Fibroblast of skin of right biceps (primary cell): Measurements from ENCODE around the gene VSX2.

Experiments
- DNase-seq: peaks from one replicate; pipeline ENCODE4 v3.0.0-alpha.2; 2013

VSX2 gene

DNA sequence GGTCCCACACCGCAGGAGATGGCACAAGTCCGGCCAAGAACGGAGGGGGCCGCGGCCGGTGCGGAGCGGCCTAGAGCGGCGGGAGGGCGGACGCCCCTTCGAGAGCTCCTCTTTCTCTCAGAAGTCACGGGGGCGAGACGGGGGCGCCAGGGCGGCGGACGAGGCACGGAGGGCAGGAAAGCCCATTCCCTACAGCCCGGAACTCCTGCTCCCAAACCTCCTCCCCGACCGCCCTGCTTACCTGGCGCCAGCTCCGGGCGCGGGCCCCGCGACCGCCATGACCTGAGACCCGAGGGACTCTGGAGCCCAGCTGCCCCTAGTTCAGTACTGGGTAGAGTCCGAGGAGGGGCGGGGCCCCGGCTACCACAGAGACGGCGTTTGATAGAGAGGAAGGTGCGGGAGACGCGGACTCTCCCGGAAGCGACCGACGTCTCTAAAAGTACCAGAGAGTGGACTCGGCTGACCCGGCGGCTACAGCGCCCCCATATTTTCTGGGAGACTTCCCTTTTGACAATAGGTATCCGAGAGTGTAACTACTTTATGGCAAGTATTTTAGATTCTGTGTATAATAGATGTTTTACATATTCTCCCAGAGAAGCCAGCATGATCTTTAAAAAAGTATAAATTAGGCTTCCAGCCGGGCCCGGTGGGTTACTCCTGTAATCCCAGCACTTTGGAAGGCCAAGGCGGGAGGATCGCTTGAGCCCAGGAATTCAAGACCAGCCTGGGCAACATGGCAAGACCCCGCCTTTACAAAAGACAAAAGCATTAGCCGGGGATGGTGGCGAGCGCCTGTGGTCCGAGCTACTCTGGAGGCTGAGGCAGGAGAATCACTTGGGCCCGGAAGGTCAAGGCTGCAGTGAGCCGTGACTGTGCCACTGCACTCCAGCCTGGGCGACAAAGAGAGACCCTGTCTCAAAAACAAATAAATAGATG is 63.7 kb downstream of the VSX2 start, which contains the start of gene ABCD4:
TSS of gene ABCD4 (minus strand) at position 301 of the 936 bp plus-strand sequence. CDS start at position 279, 22 bp downstream.
- peak; percentile 92 for DNase-seq

DNA sequence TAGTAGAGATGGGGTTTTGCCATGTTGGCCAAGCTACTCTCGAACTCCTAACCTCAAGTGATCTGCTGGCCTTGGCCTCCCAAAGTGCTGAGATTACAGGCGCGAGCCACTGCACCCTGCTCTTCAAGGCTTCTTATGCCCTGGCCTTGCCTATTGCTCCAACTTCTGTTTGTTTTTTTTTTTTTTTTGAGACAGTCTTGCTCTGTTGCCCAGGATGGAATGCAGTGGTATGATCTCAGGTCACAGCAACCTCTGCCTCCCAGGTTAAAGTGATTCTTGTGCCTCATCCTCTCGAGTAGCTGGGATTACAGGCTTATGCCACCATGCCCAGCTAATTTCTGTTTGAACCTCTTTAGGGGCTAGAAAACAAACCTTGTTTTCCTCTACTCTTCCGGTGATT is 69.4 kb downstream of the VSX2 start:
- no peak for DNase-seq

DNA sequence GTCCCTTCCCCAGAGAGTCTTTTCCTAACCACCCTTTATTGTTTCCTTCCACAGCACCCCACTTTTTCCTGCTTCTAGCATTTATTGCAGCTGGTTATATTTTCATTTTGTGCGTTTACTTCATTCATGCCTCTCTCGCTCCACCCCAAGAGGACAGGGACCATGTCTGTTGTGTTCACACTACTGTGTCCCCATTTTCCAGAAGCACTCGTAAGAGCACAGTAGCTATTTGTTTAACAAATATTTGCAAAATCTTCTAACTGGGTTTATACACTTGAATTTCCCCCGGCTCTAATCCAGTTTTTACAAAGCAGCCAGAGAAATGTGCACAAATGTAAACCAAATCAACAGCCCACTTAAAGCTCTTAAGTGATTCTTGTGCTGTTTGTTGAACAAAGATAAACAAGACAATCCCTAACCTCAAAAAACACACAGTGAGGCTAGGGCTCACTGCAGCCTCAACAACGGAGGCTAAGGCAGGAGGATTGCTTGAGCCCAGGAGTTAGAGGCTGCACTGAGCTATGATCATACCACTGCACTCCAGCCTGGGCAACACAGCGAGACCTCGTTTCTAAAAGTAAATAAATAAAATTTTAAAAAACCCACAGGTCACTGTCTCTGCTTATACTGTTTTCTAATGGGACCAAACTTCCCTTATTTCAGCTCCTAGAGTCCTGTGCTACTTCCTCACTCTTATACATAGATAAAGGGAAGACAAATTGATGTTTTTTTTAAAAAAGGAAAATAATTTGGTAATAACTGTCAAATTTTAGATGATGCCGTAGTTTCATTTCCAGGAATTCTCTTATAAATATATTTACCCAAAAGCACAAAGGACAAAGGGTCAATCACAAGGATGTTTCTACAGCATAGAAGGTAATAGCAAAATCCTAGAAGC is 70.1 kb downstream of the VSX2 start:
- DNase-seq: no peak

DNA sequence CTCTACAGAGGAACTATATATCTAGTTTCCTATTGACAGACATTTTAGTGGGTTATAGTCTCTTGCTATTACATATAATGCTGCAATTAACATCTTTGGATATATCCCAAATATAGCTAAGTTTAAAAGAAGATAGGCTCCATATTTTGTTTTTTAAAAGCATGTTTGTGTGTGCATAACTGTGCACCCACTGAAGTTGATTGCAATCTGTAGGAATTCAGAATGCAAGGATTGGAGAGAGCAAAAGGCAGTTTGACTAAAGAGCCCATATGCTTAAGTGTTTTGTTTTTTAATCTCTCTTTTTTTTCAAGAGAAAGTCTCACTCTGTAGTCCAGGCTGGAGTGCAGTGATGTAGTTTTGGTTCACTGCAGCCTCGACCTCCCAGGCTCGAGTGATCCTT is 72.9 kb downstream of the VSX2 start:
- no peak for DNase-seq
